ENCODE data around the gene SMYD3. TPM values are rescaled to one million over a fixed set of nuclear protein-coding genes. Genes with fewer than 3 reads are reported as not detected.
A peak's percentile ranks its signal among the peaks of the same experiment; 100 is the strongest.

SMYD3 gene
- total and polyA plus RNA-seq, 8 donors: 20.4 to 35.1 (median 24.3) TPM

DNA sequence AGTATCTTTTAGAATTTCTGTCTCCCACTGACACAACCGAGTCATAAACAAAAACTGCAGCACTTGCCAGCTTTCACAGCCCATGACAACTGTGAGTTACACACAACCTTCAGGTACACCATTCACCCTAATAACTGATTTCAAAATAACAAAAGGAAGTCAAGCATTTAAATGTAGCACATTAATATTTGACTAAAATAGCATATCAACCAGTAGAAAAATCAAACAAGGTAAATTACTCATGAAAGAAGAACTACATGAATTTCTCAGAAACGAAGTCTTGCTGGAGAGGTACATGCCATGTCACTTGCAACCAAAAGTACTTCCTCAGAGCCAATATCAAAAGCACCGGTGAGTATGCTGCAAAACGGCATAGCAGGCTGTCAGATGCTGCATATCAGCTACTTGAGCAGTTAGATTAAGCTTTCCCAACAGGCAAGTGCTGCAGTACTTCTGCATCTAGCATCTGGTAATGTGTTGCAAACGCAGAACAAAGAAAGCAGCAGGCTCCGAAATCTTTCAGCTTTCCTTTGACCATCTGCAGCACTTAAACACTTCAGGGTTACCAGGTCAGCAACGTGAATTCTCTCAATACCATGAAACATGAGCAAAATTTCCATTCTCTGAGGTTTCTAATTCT, 223.2 kb downstream of the SMYD3 start:
- no peaks in the 10 kb centered on the region for H3K4me1 ChIP-seq
- ATAC-seq (peak; percentile 35), DNase-seq (peak in 1 of 4 donors; percentile 30)
- H3K9me3 ChIP-seq: no peaks in the 10 kb centered on the region
- H3K27me3 ChIP-seq: no peaks in the 10 kb centered on the region
- H3K36me3 ChIP-seq: no peaks in the 10 kb centered on the region
- no peak overlapping the region for H3K4me3 ChIP-seq
- intact Hi-C loops (cut with DNase I): no loop called here
- H3K27ac ChIP-seq: no peak overlapping the region
- no peak for TF ChIP-seq CTCF (IDR thresholded peaks at IDR 0.05)

GRCh38 chr1:246281639-246282038, 225.4 kb downstream of the SMYD3 start:
- H3K4me3 ChIP-seq: no peak overlapping the region
- peak; percentile 39 for ATAC-seq

GRCh38 chr1:246281195-246281594, 225.9 kb downstream of the SMYD3 start:
- no peaks in the 10 kb centered on the region for H3K27me3 ChIP-seq
- no peak overlapping the region for H3K4me3 ChIP-seq
- H3K9me3 ChIP-seq: no peaks in the 10 kb centered on the region
- ATAC-seq: no peak
- no peak for TF ChIP-seq CTCF (IDR thresholded peaks at IDR 0.05)
- DNase-seq: no peak
- no peak overlapping the region for H3K27ac ChIP-seq
- H3K4me1 ChIP-seq: no peaks in the 10 kb centered on the region
- H3K36me3 ChIP-seq: no peaks in the 10 kb centered on the region
- intact Hi-C loops (cut with DNase I): no loop called here

More at GRCh38 chr1:246281639-246282038, 225.4 kb downstream of the SMYD3 start:
- Histone ChIP-seq H3K27ac (no peak overlapping the region), H3K4me1 (no peaks in the 10 kb centered on the region), H3K36me3 (no peaks in the 10 kb centered on the region), H3K27me3 (no peaks in the 10 kb centered on the region), H3K9me3 (no peaks in the 10 kb centered on the region)
- intact Hi-C loops (cut with DNase I): no loop called here
- no peak for TF ChIP-seq CTCF (IDR thresholded peaks at IDR 0.05)
- no peak for DNase-seq

- TF ChIP-seq CTCF (IDR thresholded peaks at IDR 0.05): no peak
- no peaks in the 10 kb centered on the region for H3K4me1 ChIP-seq
- H3K27me3 ChIP-seq: no peaks in the 10 kb centered on the region
- H3K27ac ChIP-seq: no peak overlapping the region
- ATAC-seq (no peak), DNase-seq (no peak)
- no peaks in the 10 kb centered on the region for H3K9me3 ChIP-seq
- intact Hi-C loops (cut with DNase I): no loop called here
- no peaks in the 10 kb centered on the region for H3K36me3 ChIP-seq
- H3K4me3 ChIP-seq: no peak overlapping the region
These were observed 226.5 kb downstream of the SMYD3 start for GRCh38 chr1:246280551-246280950.

DNA sequence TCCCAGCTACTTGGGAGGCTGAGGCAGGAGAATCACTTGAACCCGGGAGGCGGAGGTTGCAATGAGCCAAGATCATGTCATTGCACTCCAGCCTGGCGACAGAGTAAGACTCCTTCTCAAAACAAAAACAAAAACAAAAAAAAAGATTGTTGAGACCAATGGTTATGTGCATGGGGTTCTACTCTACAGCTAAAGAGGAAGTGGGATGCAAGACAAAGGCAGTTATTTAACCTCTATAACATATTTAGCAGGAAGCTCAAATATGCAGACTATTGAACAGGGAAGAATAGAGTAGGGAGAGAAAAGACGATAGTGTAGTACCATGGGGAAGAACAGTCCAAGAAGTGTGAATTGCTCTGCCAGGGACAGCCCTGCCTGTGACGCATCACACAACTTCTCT, 227.7 kb downstream of the SMYD3 start:
- intact Hi-C loops (cut with DNase I): no loop called here
- no peaks in the 10 kb centered on the region for H3K36me3 ChIP-seq
- no peak for TF ChIP-seq CTCF (IDR thresholded peaks at IDR 0.05)
- ATAC-seq: no peak
- no peaks in the 10 kb centered on the region for H3K27me3 ChIP-seq
- no peak overlapping the region for H3K4me3 ChIP-seq
- no peaks in the 10 kb centered on the region for H3K4me1 ChIP-seq
- H3K9me3 ChIP-seq: no peaks in the 10 kb centered on the region
- no peak overlapping the region for H3K27ac ChIP-seq
- DNase-seq: no peak
